Left ventricle myocardium inferior (tissue), 1 donor: ENCODE data around the gene GSG1L. TPM values are rescaled to one million over a fixed set of nuclear protein-coding genes. Genes with fewer than 3 reads are reported as not detected.

Experiments
- DNase-seq: peaks from one replicate; pipeline ENCODE4 v3.0.0-alpha.2; 2020
- H3K27ac ChIP-seq: fragments of 200-600 bp; replicated peaks from 2 replicates; pipeline ENCODE4 v1.8.0; 2021
- H3K27me3 ChIP-seq: fragments of 200-600 bp; 2 replicates; pipeline ENCODE4 v1.8.0; 2021; ENCODE audit warnings: low read depth
- H3K36me3 ChIP-seq: fragments of 200-600 bp; 2 replicates; pipeline ENCODE4 v1.8.0; 2021
- H3K4me1 ChIP-seq: fragments of 200-600 bp; 2 replicates; pipeline ENCODE4 v1.8.0; 2021
- H3K4me3 ChIP-seq: fragments of 200-600 bp; 2 replicates; pipeline ENCODE4 v1.8.0; 2021; ENCODE audit warnings: mild to moderate bottlenecking, moderate library complexity
- H3K9me3 ChIP-seq: fragments of 200-600 bp; replicated peaks from 2 replicates; pipeline ENCODE4 v1.8.0; 2021
- intact Hi-C: fragments of 100-400 bp; cut with micrococcal nuclease; formaldehyde crosslinking; loops from one replicate; pipeline ENCODE4 v1.11.0; 2022
- total RNA-seq: library from RNA; stranded (reverse); fragmentation: NEBNext Ultra II Directional; extraction: Animal tissue kit (Norgen Biotek cat#: 25700); gene quantifications from one replicate; pipeline ENCODE4 v1.2.1, GENCODE V29; 2021
- TF ChIP-seq, protein P1 (sequence below): fragments of 200-600 bp; IDR thresholded peaks from 2 replicates; pipeline ENCODE4 v1.8.0; 2021; ENCODE audit warnings: antibody characterized with exemption, mild to moderate bottlenecking, borderline replicate concordance
- donor health status: DM: no; HTN: yes; CAD: no; lungs with severe emphysema.

Gene GSG1L
- total RNA-seq, 1 donor from 2014 or later = 3.4 TPM

DNA sequence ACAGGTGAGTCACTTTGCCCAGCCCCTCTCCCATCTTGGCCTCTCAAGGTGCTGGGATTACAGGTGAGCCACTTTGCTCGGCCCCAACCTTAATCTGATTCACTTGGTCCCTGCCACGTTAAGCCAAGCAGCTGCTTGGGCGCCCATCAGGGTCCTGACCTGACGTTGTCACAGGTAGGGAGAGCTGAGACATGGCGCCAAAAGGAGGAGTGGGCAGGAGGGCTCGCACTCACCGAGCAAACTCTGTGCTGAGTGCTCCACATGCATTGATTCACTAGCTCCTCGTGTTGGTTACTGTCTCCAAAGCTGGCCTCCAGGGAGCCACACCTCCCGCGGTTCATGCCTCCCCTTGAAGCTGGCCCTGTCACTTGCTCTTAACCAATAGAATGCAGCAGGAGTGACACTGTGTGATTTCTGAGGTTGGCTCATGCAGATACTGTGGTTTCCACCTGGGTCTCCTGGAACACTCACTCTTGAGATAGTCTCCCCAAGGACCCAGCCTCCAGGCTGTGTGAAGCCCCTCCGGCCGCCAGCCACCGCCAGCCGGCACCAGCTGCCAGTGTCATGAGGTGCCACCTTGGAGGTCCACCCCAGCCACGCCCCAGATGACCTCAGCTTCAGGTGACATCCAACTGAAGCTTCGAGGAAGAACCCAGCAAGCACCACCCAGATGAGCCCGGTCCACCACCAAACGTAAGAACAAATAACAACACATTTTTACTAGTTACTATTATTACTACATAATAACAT is 223.0 kb downstream of the GSG1L start:
- TF ChIP-seq, protein P1, sequence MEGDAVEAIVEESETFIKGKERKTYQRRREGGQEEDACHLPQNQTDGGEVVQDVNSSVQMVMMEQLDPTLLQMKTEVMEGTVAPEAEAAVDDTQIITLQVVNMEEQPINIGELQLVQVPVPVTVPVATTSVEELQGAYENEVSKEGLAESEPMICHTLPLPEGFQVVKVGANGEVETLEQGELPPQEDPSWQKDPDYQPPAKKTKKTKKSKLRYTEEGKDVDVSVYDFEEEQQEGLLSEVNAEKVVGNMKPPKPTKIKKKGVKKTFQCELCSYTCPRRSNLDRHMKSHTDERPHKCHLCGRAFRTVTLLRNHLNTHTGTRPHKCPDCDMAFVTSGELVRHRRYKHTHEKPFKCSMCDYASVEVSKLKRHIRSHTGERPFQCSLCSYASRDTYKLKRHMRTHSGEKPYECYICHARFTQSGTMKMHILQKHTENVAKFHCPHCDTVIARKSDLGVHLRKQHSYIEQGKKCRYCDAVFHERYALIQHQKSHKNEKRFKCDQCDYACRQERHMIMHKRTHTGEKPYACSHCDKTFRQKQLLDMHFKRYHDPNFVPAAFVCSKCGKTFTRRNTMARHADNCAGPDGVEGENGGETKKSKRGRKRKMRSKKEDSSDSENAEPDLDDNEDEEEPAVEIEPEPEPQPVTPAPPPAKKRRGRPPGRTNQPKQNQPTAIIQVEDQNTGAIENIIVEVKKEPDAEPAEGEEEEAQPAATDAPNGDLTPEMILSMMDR = no peak
- no peak overlapping the region for H3K27ac ChIP-seq
- intact Hi-C loops = no loop called here
- no peaks in the 10 kb centered on the region for H3K36me3 ChIP-seq
- H3K9me3 ChIP-seq = peaks cover 10% of the 10 kb centered on the region
- H3K4me1 ChIP-seq = no peaks in the 10 kb centered on the region
- H3K4me3 ChIP-seq = no peak overlapping the region
- DNase-seq = no peak
- peaks cover 78% of the 10 kb centered on the region for H3K27me3 ChIP-seq

DNA sequence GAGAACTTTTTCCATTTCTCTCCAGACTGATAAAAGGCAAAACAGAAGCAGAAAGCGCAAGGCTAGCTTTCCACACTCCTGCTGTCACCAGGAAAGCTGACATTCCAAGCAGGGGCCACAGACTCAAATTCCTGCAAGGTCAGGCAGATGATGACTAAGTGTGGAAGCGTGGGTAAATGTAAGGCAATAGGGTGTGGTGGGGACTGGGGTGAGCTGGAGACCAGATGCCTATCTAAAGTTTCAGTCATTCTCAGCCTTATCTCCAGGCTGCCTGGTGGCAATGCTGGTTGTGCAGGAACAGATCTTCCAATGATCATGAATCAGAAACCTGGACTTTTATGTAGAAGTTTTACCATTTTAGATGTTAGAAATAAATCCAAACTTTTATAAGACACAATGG is 224.1 kb downstream of the GSG1L start:
- intact Hi-C loops = no loop called here

DNA sequence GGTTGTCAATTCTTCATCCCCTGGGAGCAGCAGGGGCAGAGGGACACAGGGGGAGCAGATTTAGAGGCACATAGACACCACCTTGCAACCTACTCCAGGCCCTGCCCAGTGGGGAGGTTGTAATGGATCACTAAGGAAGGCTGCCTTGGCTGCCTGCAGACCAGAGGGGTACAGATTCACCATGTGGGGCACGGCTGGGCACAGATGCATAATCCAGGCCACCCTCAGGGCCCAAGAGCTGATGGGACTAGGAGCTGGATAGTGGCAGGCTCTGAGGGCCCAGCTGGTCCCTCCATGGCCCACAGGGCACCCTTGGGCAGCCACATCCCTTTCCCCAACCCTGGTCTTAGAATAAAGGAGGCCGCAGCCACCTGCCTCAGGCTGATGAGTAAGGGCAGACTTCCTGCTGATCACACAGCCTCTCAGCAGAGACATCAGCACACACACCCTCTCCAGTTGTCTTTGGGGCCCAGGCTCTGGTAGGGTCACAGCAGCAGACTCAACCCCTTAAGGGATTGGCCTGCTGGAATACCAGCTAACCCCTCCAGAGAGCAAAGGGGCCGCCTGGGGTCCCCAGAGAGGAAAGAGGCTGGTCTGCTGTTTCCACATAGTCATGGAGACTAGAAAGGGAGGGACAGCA is 224.9 kb downstream of the GSG1L start:
- DNase-seq = no peak
- intact Hi-C loops = no loop called here
- Histone ChIP-seq H3K36me3 (no peaks in the 10 kb centered on the region), H3K27me3 (peaks cover 60% of the 10 kb centered on the region), H3K27ac (no peak overlapping the region), H3K4me1 (no peaks in the 10 kb centered on the region), H3K9me3 (peaks cover 15% of the 10 kb centered on the region), H3K4me3 (no peak overlapping the region)
- TF ChIP-seq, protein P1 = no peak

More for the DNA sequence above, 224.1 kb downstream of the GSG1L start:
- TF ChIP-seq, protein P1 = no peak
- H3K27ac ChIP-seq = no peak overlapping the region
- peaks cover 68% of the 10 kb centered on the region for H3K27me3 ChIP-seq
- no peak for DNase-seq
- no peaks in the 10 kb centered on the region for H3K4me1 ChIP-seq
- H3K4me3 ChIP-seq = no peak overlapping the region
- peaks cover 10% of the 10 kb centered on the region for H3K9me3 ChIP-seq
- no peaks in the 10 kb centered on the region for H3K36me3 ChIP-seq

DNA sequence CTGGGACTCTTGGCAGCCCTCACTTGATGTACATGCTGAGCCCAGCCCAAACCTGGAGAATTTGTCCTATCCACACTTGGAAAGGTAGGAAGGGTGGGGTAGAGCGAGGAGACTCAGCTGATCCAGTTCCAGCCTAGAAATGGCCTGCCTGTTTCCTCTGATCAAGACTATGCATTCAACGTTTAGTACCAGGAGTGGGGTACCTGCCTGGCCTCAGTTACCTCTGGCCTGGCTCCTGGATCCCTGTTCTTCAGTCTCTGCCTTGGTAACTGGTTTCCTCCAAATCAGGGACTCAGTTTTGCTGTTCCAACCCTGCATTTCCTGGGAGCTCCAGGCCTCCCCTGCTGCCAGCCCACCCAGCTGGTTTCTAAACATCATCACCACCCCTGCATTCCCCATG is 233.5 kb downstream of the GSG1L start:
- TF ChIP-seq, protein P1 = no peak
- no peaks in the 10 kb centered on the region for H3K4me1 ChIP-seq
- H3K36me3 ChIP-seq = no peaks in the 10 kb centered on the region
- H3K27me3 ChIP-seq = no peaks in the 10 kb centered on the region
- no peak for DNase-seq
- no peak overlapping the region for H3K4me3 ChIP-seq
- H3K9me3 ChIP-seq = peaks cover 32% of the 10 kb centered on the region
- H3K27ac ChIP-seq = no peak overlapping the region
- intact Hi-C loops = no loop called here

DNA sequence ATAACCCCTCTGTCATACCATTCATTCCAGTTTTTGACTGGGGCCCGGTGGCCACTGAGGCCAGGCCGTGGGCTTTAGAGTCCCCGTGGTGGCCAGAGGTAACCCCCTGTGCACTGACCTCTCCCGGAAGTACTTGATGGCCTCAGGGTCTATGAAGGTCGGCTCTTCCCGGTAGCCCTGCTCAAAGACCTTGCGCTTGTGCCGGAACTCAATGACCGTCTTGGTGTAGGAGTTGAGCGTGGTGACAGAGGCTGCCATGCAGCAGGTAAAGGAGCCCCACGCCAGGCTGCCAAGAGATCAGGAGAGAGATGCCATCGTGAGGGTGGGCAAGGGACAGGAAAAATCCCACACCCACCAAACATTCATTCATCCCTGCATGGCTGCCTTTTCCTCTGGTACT is 234.8 kb downstream of the GSG1L start:
- H3K27me3 ChIP-seq = peaks cover 6% of the 10 kb centered on the region
- intact Hi-C loops = no loop called here
- TF ChIP-seq, protein P1 = no peak
- H3K4me3 ChIP-seq = no peak overlapping the region
- H3K9me3 ChIP-seq = peaks cover 26% of the 10 kb centered on the region
- H3K27ac ChIP-seq = no peak overlapping the region
- DNase-seq = no peak
- no peaks in the 10 kb centered on the region for H3K36me3 ChIP-seq
- H3K4me1 ChIP-seq = no peaks in the 10 kb centered on the region
